ENCODE measurements around the gene CTSC.

The CTSC gene

GRCh38 chr11:88363004-88363403, 25.5 kb upstream of the CTSC start:
- Histone ChIP-seq H3K4ac (ENCODE audit: low read length) (no peak overlapping the region), H4K91ac (ENCODE audit: low read depth, low read length, poor library complexity) (no peak overlapping the region), H2AK5ac (ENCODE audit: low read depth, low read length) (no peak overlapping the region), H2BK5ac (ENCODE audit: low read length) (no peak overlapping the region), H4K8ac (ENCODE audit: low read depth, low read length) (no peak overlapping the region), H3K9me3 (replicated peaks in 1 of 2; ENCODE audit: control insufficient read depth in 2 of 2, insufficient read depth in 1 of 2, low read depth in 1 of 2, low read length in 2 of 2) (no peaks in the 10 kb centered on the region), H3K18ac (ENCODE audit: low read length) (no peak overlapping the region), H3K14ac (ENCODE audit: low read length) (no peak overlapping the region), H3K4me3 (ENCODE audit: low read length in 2 of 2) (no peak overlapping the region), H3K23ac (ENCODE audit: low read depth, low read length, poor library complexity) (no peak overlapping the region), H2BK120ac (ENCODE audit: low read depth, low read length) (no peak overlapping the region), H2AFZ (ENCODE audit: low read length) (no peak overlapping the region), H3K9ac (ENCODE audit: low read depth, low read length, poor library complexity) (no peak overlapping the region), H3K27ac (replicated peaks; ENCODE audit: low read length) (no peak overlapping the region), H2BK12ac (ENCODE audit: low read length) (no peak overlapping the region), H3K36me3 (replicated peaks in 1 of 2; ENCODE audit: control insufficient read depth in 2 of 2, insufficient read depth in 2 of 2, low read length in 2 of 2) (no peaks in the 10 kb centered on the region), H3K79me1 (ENCODE audit: low read depth, low read length) (no peaks in the 10 kb centered on the region), H3K4me1 (ENCODE audit: control insufficient read depth in 2 of 2, insufficient read depth in 1 of 2, low read depth in 1 of 2, low read length in 2 of 2) (no peaks in the 10 kb centered on the region), H3K4me2 (ENCODE audit: insufficient read depth, low read length, poor library complexity, severe bottlenecking) (no peak overlapping the region), H3K27me3 (ENCODE audit: control insufficient read depth in 3 of 3, insufficient read depth in 3 of 3, low read depth in 1 of 3, low read length in 3 of 3) (no peaks in the 10 kb centered on the region), H2BK15ac (ENCODE audit: low read length) (no peak overlapping the region)
- no peak for DNase-seq (ENCODE audit: low spot score)
- no CpG with 5 or more reads among the region's 1 CpG for WGBS, 2 donors (ENCODE audit: extremely low coverage in 2 of 2, insufficient read length in 2 of 2, insufficient replicate concordance in 1 of 2)

- Histone ChIP-seq H4K91ac (ENCODE audit: low read depth, low read length, poor library complexity) (no peak overlapping the region), H4K8ac (ENCODE audit: low read depth, low read length) (no peak overlapping the region), H3K4ac (ENCODE audit: low read length) (no peak overlapping the region), H3K23ac (ENCODE audit: low read depth, low read length, poor library complexity) (no peak overlapping the region), H3K27ac (replicated peaks; ENCODE audit: low read length) (no peak overlapping the region), H2BK12ac (ENCODE audit: low read length) (no peak overlapping the region), H3K9ac (ENCODE audit: low read depth, low read length, poor library complexity) (no peak overlapping the region), H2BK5ac (ENCODE audit: low read length) (no peak overlapping the region), H2BK15ac (ENCODE audit: low read length) (no peak overlapping the region), H2BK120ac (ENCODE audit: low read depth, low read length) (no peak overlapping the region), H3K14ac (ENCODE audit: low read length) (no peak overlapping the region), H3K9me3 (replicated peaks in 1 of 2; ENCODE audit: control insufficient read depth in 2 of 2, insufficient read depth in 1 of 2, low read depth in 1 of 2, low read length in 2 of 2) (no peaks in the 10 kb centered on the region), H3K4me2 (ENCODE audit: insufficient read depth, low read length, poor library complexity, severe bottlenecking) (no peak overlapping the region), H3K79me1 (ENCODE audit: low read depth, low read length) (no peaks in the 10 kb centered on the region), H3K4me1 (ENCODE audit: control insufficient read depth in 2 of 2, insufficient read depth in 1 of 2, low read depth in 1 of 2, low read length in 2 of 2) (no peaks in the 10 kb centered on the region), H2AFZ (ENCODE audit: low read length) (no peak overlapping the region), H3K36me3 (replicated peaks in 1 of 2; ENCODE audit: control insufficient read depth in 2 of 2, insufficient read depth in 2 of 2, low read length in 2 of 2) (no peaks in the 10 kb centered on the region), H3K4me3 (ENCODE audit: low read length in 2 of 2) (no peak overlapping the region), H3K18ac (ENCODE audit: low read length) (no peak overlapping the region), H2AK5ac (ENCODE audit: low read depth, low read length) (no peak overlapping the region), H3K27me3 (ENCODE audit: control insufficient read depth in 3 of 3, insufficient read depth in 3 of 3, low read depth in 1 of 3, low read length in 3 of 3) (no peaks in the 10 kb centered on the region)
- DNase-seq (ENCODE audit: low spot score), result no peak
- no CpG with 5 or more reads among the region's 1 CpG for WGBS, 2 donors (ENCODE audit: extremely low coverage in 2 of 2, insufficient read length in 2 of 2, insufficient replicate concordance in 1 of 2)
These were observed 22.6 kb upstream of the CTSC start for GRCh38 chr11:88360141-88360540.

GRCh38 chr11:88359541-88359940, 22.0 kb upstream of the CTSC start:
- H4K91ac ChIP-seq (ENCODE audit: low read depth, low read length, poor library complexity), result no peak overlapping the region
- H3K27ac ChIP-seq (replicated peaks; ENCODE audit: low read length), result no peak overlapping the region
- H3K27me3 ChIP-seq (ENCODE audit: control insufficient read depth in 3 of 3, insufficient read depth in 3 of 3, low read depth in 1 of 3, low read length in 3 of 3), result no peaks in the 10 kb centered on the region
- no peak overlapping the region for H2BK120ac ChIP-seq (ENCODE audit: low read depth, low read length)
- no peaks in the 10 kb centered on the region for H3K4me1 ChIP-seq (ENCODE audit: control insufficient read depth in 2 of 2, insufficient read depth in 1 of 2, low read depth in 1 of 2, low read length in 2 of 2)
- no peak overlapping the region for H2BK12ac ChIP-seq (ENCODE audit: low read length)
- no peak for DNase-seq (ENCODE audit: low spot score)
- H3K9ac ChIP-seq (ENCODE audit: low read depth, low read length, poor library complexity), result no peak overlapping the region
- no peak overlapping the region for H3K4ac ChIP-seq (ENCODE audit: low read length)
- H3K4me3 ChIP-seq (ENCODE audit: low read length in 2 of 2), result no peak overlapping the region
- no CpG with 5 or more reads among the region's 1 CpG for WGBS, 2 donors (ENCODE audit: extremely low coverage in 2 of 2, insufficient read length in 2 of 2, insufficient replicate concordance in 1 of 2)
- no peaks in the 10 kb centered on the region for H3K79me1 ChIP-seq (ENCODE audit: low read depth, low read length)
- no peak overlapping the region for H3K18ac ChIP-seq (ENCODE audit: low read length)
- no peak overlapping the region for H2BK5ac ChIP-seq (ENCODE audit: low read length)
- H3K23ac ChIP-seq (ENCODE audit: low read depth, low read length, poor library complexity), result no peak overlapping the region
- no peak overlapping the region for H2AFZ ChIP-seq (ENCODE audit: low read length)
- H3K4me2 ChIP-seq (ENCODE audit: insufficient read depth, low read length, poor library complexity, severe bottlenecking), result no peak overlapping the region
- no peaks in the 10 kb centered on the region for H3K36me3 ChIP-seq (replicated peaks in 1 of 2; ENCODE audit: control insufficient read depth in 2 of 2, insufficient read depth in 2 of 2, low read length in 2 of 2)
- H2BK15ac ChIP-seq (ENCODE audit: low read length), result no peak overlapping the region
- no peak overlapping the region for H4K8ac ChIP-seq (ENCODE audit: low read depth, low read length)
- no peak overlapping the region for H3K14ac ChIP-seq (ENCODE audit: low read length)
- no peaks in the 10 kb centered on the region for H3K9me3 ChIP-seq (replicated peaks in 1 of 2; ENCODE audit: control insufficient read depth in 2 of 2, insufficient read depth in 1 of 2, low read depth in 1 of 2, low read length in 2 of 2)
- no peak overlapping the region for H2AK5ac ChIP-seq (ENCODE audit: low read depth, low read length)

- Histone ChIP-seq H3K18ac (ENCODE audit: low read length) (no peak overlapping the region), H2BK5ac (ENCODE audit: low read length) (no peak overlapping the region), H2BK12ac (ENCODE audit: low read length) (no peak overlapping the region), H3K4me3 (ENCODE audit: low read length in 2 of 2) (no peak overlapping the region), H3K9ac (ENCODE audit: low read depth, low read length, poor library complexity) (no peak overlapping the region), H2BK15ac (ENCODE audit: low read length) (no peak overlapping the region), H2AFZ (ENCODE audit: low read length) (no peak overlapping the region), H3K4me2 (ENCODE audit: insufficient read depth, low read length, poor library complexity, severe bottlenecking) (no peak overlapping the region), H3K23ac (ENCODE audit: low read depth, low read length, poor library complexity) (no peak overlapping the region), H3K9me3 (replicated peaks in 1 of 2; ENCODE audit: control insufficient read depth in 2 of 2, insufficient read depth in 1 of 2, low read depth in 1 of 2, low read length in 2 of 2) (no peaks in the 10 kb centered on the region), H2AK5ac (ENCODE audit: low read depth, low read length) (no peak overlapping the region), H3K4me1 (ENCODE audit: control insufficient read depth in 2 of 2, insufficient read depth in 1 of 2, low read depth in 1 of 2, low read length in 2 of 2) (no peaks in the 10 kb centered on the region), H3K27ac (replicated peaks; ENCODE audit: low read length) (no peak overlapping the region), H4K91ac (ENCODE audit: low read depth, low read length, poor library complexity) (no peak overlapping the region), H4K8ac (ENCODE audit: low read depth, low read length) (no peak overlapping the region), H3K79me1 (ENCODE audit: low read depth, low read length) (no peaks in the 10 kb centered on the region), H2BK120ac (ENCODE audit: low read depth, low read length) (no peak overlapping the region), H3K36me3 (replicated peaks in 1 of 2; ENCODE audit: control insufficient read depth in 2 of 2, insufficient read depth in 2 of 2, low read length in 2 of 2) (no peaks in the 10 kb centered on the region), H3K4ac (ENCODE audit: low read length) (no peak overlapping the region), H3K27me3 (ENCODE audit: control insufficient read depth in 3 of 3, insufficient read depth in 3 of 3, low read depth in 1 of 3, low read length in 3 of 3) (no peaks in the 10 kb centered on the region), H3K14ac (ENCODE audit: low read length) (no peak overlapping the region)
- WGBS, 2 donors (ENCODE audit: extremely low coverage in 2 of 2, insufficient read length in 2 of 2, insufficient replicate concordance in 1 of 2), result no CpG with 5 or more reads among the region's 1 CpG
- no peak for DNase-seq (ENCODE audit: low spot score)
These were observed 21.6 kb upstream of the CTSC start for GRCh38 chr11:88359114-88359513.

All from neuronal stem cell (in vitro differentiated cells).